SU-DHL-6 (cell line): Measurements from ENCODE around the gene ZNF726.

Experiments
- EZH2phosphoT487 ChIP-seq: fragments of 200-600 bp; sonication (generic), shearing (Covaris generic); conservative IDR thresholded peaks from 2 replicates; pipeline ENCODE4 v1.6.1; 2018; ENCODE audit warnings: mild to moderate bottlenecking, antibody characterized with exemption, low read length, moderate library complexity, mixed read lengths
- TF ChIP-seq, protein P1 (sequence below): fragments of 200-600 bp; sonication (generic); IDR thresholded peaks from one replicate; pipeline ENCODE4 v1.5.1; 2017; ENCODE audit warnings: antibody characterized with exemption, mild to moderate bottlenecking, low read length, moderate library complexity; ENCODE audit not compliant: insufficient read depth, poor library complexity, severe bottlenecking

DNA sequence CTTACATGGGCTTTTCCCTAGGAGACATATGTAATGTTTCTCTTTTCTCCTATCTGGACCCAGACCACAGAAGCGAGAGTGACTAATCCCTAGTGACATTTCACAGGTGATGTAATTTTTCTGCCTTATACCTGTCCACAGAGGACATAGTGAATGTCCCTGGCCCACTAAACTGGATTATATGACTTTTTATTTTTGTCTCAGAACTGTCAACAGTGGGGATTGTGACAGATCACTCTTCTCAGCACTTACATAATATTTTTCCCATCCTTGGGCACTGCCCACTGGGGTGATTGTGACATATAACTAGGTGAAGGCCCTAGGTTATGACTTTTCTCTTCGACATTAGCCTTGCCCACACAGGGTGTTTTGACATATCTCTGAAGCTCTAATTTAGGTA lies 7.9 kb upstream of the ZNF726 start:
- TF ChIP-seq, protein P1, sequence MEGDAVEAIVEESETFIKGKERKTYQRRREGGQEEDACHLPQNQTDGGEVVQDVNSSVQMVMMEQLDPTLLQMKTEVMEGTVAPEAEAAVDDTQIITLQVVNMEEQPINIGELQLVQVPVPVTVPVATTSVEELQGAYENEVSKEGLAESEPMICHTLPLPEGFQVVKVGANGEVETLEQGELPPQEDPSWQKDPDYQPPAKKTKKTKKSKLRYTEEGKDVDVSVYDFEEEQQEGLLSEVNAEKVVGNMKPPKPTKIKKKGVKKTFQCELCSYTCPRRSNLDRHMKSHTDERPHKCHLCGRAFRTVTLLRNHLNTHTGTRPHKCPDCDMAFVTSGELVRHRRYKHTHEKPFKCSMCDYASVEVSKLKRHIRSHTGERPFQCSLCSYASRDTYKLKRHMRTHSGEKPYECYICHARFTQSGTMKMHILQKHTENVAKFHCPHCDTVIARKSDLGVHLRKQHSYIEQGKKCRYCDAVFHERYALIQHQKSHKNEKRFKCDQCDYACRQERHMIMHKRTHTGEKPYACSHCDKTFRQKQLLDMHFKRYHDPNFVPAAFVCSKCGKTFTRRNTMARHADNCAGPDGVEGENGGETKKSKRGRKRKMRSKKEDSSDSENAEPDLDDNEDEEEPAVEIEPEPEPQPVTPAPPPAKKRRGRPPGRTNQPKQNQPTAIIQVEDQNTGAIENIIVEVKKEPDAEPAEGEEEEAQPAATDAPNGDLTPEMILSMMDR: no peak
- no peak for TF ChIP-seq EZH2phosphoT487
